MM.1S (cell line): ENCODE results near the gene SLC47A1.

Experiments used
- DNase-seq: peaks from one replicate; pipeline ENCODE4 v3.0.0-alpha.2; 2015
- H2AFZ ChIP-seq: fragments of 300-600 bp; sonication (generic); 2 replicates; pipeline ENCODE4 v1.6.0; 2016; ENCODE audit warnings: antibody characterized with exemption, low read length
- H3F3A ChIP-seq: fragments of 300-600 bp; sonication (generic); 2 replicates; pipeline ENCODE4 v1.6.1; 2016; ENCODE audit warnings: mild to moderate bottlenecking, antibody characterized with exemption, low read length, moderate library complexity, mixed read lengths; ENCODE audit not compliant: insufficient read depth
- H3K27ac ChIP-seq: fragments of 300-600 bp; sonication (generic); 2 replicates; pipeline ENCODE4 v1.5.1; 2016; ENCODE audit warnings: mild to moderate bottlenecking, low read length
- H3K27me3 ChIP-seq: fragments of 300-600 bp; sonication (generic); replicated peaks from 2 replicates; pipeline ENCODE4 v1.6.0; 2016; ENCODE audit warnings: low read length; ENCODE audit not compliant: insufficient read depth
- H3K36me3 ChIP-seq: fragments of 300-600 bp; sonication (generic); replicated peaks from 2 replicates; pipeline ENCODE4 v1.6.1; 2016; ENCODE audit warnings: mild to moderate bottlenecking, low read length, mixed read lengths; ENCODE audit not compliant: insufficient read depth
- H3K4me1 ChIP-seq: fragments of 300-600 bp; sonication (generic); 2 replicates; pipeline ENCODE4 v1.6.1; 2016; ENCODE audit warnings: low read length, mixed read lengths
- H3K4me2 ChIP-seq: fragments of 300-600 bp; sonication (generic); 2 replicates; pipeline ENCODE4 v1.6.0; 2016; ENCODE audit warnings: low read depth, low read length
- H3K4me3 ChIP-seq: fragments of 300-600 bp; sonication (generic); 2 replicates; pipeline ENCODE4 v1.5.1; 2016; ENCODE audit warnings: low read length, mixed read lengths
- H3K79me2 ChIP-seq: fragments of 300-600 bp; sonication (generic); 2 replicates; pipeline ENCODE4 v1.6.1; 2016; ENCODE audit warnings: mixed run types, low read length, mixed read lengths
- H3K9ac ChIP-seq: fragments of 300-600 bp; sonication (generic); 2 replicates; pipeline ENCODE4 v1.6.1; 2016; ENCODE audit warnings: low read length, mixed read lengths
- H3K9me2 ChIP-seq: fragments of 300-600 bp; sonication (generic); replicated peaks from 2 replicates; pipeline ENCODE4 v1.6.1; 2016; ENCODE audit warnings: mild to moderate bottlenecking, low read length, mixed read lengths; ENCODE audit not compliant: insufficient read depth
- H3K9me3 ChIP-seq: fragments of 300-600 bp; sonication (generic); replicated peaks from 2 replicates; pipeline ENCODE4 v1.6.1; 2016; ENCODE audit warnings: mild to moderate bottlenecking, low read length, mixed read lengths; ENCODE audit not compliant: insufficient read depth
- H4K20me1 ChIP-seq: fragments of 300-600 bp; sonication (generic); 2 replicates; pipeline ENCODE4 v1.6.1; 2016; ENCODE audit warnings: mild to moderate bottlenecking, low read length, moderate library complexity, mixed read lengths; ENCODE audit not compliant: insufficient read depth
- CTCF ChIP-seq: fragments of 300-600 bp; sonication (generic); IDR thresholded peaks from 2 replicates; pipeline ENCODE4 v1.5.1; 2016; ENCODE audit warnings: antibody characterized with exemption, low read length, mixed read lengths
- EZH2 ChIP-seq: fragments of 300-600 bp; sonication (generic); optimal IDR thresholded peaks from 2 replicates; pipeline ENCODE3; 2017; ENCODE audit warnings: low read depth, mild to moderate bottlenecking, antibody characterized with exemption, low read length, mixed read lengths
- EZH2phosphoT487 ChIP-seq: fragments of 300-600 bp; sonication (generic); IDR thresholded peaks from 2 replicates; pipeline ENCODE4 v1.6.1; 2018; ENCODE audit warnings: antibody characterized with exemption, low read length

Gene SLC47A1

GRCh38 chr17:19596869-19597268 is 63.2 kb downstream of the SLC47A1 start:
- Histone ChIP-seq H3K36me3 (no peaks in the 10 kb centered on the region), H3K9me3 (no peaks in the 10 kb centered on the region), H3F3A (no peaks in the 10 kb centered on the region), H2AFZ (no peak overlapping the region), H3K9me2 (no peaks in the 10 kb centered on the region), H3K4me1 (no peaks in the 10 kb centered on the region), H3K79me2 (no peaks in the 10 kb centered on the region), H3K27ac (no peak overlapping the region), H3K4me3 (no peak overlapping the region), H3K4me2 (no peak overlapping the region), H4K20me1 (no peaks in the 10 kb centered on the region), H3K9ac (no peak overlapping the region), H3K27me3 (no peaks in the 10 kb centered on the region)
- no peak for TF ChIP-seq CTCF
- TF ChIP-seq EZH2: no peak
- TF ChIP-seq EZH2phosphoT487: no peak
- no peak for DNase-seq

- H3K9me3 ChIP-seq: no peaks in the 10 kb centered on the region
These were observed 76.7 kb downstream of the SLC47A1 start for GRCh38 chr17:19610311-19610710.

GRCh38 chr17:19610879-19611278 is 77.2 kb downstream of the SLC47A1 start:
- TF ChIP-seq CTCF: no peak
- TF ChIP-seq EZH2: no peak
- no peak for TF ChIP-seq EZH2phosphoT487

More at GRCh38 chr17:19610311-19610710, 76.7 kb downstream of the SLC47A1 start:
- no peaks in the 10 kb centered on the region for H4K20me1 ChIP-seq
- no peak for TF ChIP-seq EZH2
- no peak for TF ChIP-seq EZH2phosphoT487
- TF ChIP-seq CTCF: no peak
- H3K27me3 ChIP-seq: no peaks in the 10 kb centered on the region
- H3F3A ChIP-seq: no peaks in the 10 kb centered on the region
- H3K9me2 ChIP-seq: no peaks in the 10 kb centered on the region
- H3K4me3 ChIP-seq: no peak overlapping the region
- H3K27ac ChIP-seq: no peak overlapping the region
- H3K4me1 ChIP-seq: no peaks in the 10 kb centered on the region
- DNase-seq: no peak
- H3K9ac ChIP-seq: no peak overlapping the region
- H3K79me2 ChIP-seq: no peaks in the 10 kb centered on the region
- no peaks in the 10 kb centered on the region for H3K36me3 ChIP-seq
- H3K4me2 ChIP-seq: no peak overlapping the region
- H2AFZ ChIP-seq: no peak overlapping the region

More at GRCh38 chr17:19610879-19611278, 77.2 kb downstream of the SLC47A1 start:
- Histone ChIP-seq H3K9ac (no peak overlapping the region), H3K4me3 (no peak overlapping the region), H3K36me3 (no peaks in the 10 kb centered on the region), H2AFZ (no peak overlapping the region), H3K9me2 (no peaks in the 10 kb centered on the region), H3K4me1 (no peaks in the 10 kb centered on the region), H4K20me1 (no peaks in the 10 kb centered on the region), H3K4me2 (no peak overlapping the region), H3K27ac (no peak overlapping the region), H3K27me3 (no peaks in the 10 kb centered on the region), H3K9me3 (no peaks in the 10 kb centered on the region), H3K79me2 (no peaks in the 10 kb centered on the region), H3F3A (no peaks in the 10 kb centered on the region)
- no peak for DNase-seq
